Hepatocyte (in vitro differentiated cells): Measurements from ENCODE around the gene TMPRSS2.

ENCODE experiments used
- EZH2phosphoT487 ChIP-seq: fragments of 200-600 bp; sonication (generic); IDR thresholded peaks from one replicate; pipeline ENCODE4 v1.6.1; 2018; ENCODE audit warnings: antibody characterized with exemption, mild to moderate bottlenecking, low read depth, moderate library complexity; ENCODE audit not compliant: unreplicated experiment, severe bottlenecking
- TF ChIP-seq, protein P1 (sequence below): fragments of 200-600 bp; sonication (generic); IDR thresholded peaks from 2 replicates; pipeline ENCODE4 v1.5.1; 2016; ENCODE audit warnings: antibody characterized with exemption, mild to moderate bottlenecking; ENCODE audit not compliant: poor library complexity

DNA sequence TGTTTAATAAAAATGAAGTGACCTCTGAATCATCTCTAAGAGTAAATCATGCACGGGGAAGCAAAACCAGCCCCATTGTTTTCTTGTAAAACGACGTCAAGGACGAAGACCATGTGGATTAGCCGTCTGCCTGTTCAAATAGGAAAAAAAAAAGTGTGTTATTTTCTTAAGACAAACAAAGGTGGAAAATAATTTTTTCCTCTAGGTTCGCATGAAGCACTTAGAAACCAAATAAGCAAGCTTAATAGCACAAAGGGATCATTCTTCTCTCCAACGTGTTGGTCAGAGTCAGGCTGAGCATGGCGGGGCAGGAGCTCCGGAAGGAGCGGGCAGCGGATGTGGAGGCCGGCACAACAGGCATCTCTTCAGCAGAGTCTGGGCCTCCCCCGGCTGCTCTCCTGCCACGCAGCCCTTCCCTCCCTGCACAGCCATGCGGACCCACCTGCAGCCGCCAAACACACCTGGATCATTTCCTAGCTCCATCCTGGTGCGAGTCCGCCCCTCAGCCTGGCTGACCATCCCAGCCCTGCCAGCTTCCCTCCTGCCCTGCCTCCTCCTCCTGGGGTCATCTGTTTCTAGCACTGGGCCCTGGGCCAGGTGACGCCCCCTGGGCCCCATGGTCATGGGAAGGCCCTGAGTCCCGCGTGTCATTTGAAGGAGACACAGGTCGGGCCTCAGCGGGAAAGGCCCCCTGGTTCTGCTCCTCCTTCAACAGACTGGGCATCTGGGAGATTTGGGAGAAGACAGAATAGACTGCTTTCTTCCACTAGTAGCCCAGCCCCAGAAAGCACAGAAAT lies 41.7 kb downstream of the TMPRSS2 start:
- TF ChIP-seq, protein P1, sequence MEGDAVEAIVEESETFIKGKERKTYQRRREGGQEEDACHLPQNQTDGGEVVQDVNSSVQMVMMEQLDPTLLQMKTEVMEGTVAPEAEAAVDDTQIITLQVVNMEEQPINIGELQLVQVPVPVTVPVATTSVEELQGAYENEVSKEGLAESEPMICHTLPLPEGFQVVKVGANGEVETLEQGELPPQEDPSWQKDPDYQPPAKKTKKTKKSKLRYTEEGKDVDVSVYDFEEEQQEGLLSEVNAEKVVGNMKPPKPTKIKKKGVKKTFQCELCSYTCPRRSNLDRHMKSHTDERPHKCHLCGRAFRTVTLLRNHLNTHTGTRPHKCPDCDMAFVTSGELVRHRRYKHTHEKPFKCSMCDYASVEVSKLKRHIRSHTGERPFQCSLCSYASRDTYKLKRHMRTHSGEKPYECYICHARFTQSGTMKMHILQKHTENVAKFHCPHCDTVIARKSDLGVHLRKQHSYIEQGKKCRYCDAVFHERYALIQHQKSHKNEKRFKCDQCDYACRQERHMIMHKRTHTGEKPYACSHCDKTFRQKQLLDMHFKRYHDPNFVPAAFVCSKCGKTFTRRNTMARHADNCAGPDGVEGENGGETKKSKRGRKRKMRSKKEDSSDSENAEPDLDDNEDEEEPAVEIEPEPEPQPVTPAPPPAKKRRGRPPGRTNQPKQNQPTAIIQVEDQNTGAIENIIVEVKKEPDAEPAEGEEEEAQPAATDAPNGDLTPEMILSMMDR: no peak
- no peak for TF ChIP-seq EZH2phosphoT487
